NCI-H526 (cell line): Measurements from ENCODE around the gene SBF2.

Source experiments
- DNase-seq, 2 experiments: peaks; one replicate each; lab custom pipeline; 2025; lab: John Stamatoyannopoulos, UW

The SBF2 gene

DNA sequence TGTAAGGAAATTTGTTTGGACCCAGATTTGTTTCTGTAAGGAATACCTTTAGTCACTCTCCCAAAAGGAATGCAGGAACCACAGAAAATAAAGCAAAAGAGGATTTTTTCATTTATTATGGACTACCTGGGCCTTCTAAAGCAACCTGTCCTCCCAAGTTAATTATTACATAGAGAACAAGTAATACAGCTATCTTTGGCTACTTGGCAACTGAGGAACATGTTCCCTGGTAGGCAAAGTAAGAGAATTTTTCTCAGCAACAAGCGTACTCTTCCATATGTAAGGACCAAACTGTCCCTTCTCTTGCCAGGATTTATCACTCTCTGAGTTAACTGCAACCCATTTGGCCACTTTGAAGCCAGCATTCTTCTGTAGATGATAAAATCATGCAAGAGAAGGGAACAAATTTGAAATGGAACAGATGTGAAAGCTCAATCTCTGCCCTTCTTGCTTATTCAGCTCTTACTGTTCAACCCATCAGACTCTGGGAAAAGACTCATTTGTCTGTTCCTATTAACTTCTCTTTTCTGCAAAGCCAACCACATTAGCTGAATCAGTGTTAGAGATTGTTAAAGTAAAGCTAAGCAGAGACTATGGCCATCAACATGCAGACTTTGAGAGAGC, 440.0 kb downstream of the SBF2 start:
- no peak for DNase-seq

DNA sequence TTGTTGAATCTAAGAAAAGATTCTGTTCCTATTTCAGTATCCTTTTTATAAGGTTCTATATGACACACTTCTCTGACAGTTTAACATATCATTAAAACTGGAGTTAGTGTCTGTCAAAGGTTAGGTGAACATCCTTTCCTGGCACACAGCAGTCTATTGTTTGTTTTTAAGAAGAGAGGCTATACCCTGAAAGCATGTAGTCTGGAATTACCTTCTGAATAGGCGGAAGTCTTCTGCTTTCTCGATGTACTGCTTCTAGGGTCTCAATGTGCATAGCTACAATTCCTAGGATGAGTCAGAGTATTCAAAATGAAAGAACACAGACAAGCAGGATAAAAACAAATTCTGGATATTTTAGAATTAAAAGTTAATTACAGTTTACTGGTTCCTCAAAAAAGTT, 441.6 kb downstream of the SBF2 start:
- no peak for DNase-seq

DNA sequence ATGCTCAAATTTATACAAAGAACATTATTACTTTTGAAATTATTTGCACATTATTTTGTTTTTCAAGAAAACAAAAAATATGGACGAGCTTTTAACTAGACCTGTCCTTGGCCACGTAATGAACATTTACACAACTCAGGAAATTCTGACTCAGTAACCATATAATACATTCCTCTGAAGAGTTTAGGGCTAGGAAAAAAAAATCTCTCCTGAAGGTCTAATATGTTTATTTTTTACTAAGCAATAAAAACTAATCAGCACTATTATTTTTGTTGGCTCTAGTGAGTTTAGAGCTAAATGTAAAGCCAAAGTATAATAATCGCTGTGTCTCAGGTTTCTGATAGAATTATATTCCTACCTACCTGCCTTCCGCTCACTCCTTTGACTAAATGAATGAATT, 442.7 kb downstream of the SBF2 start:
- DNase-seq = no peak

DNA sequence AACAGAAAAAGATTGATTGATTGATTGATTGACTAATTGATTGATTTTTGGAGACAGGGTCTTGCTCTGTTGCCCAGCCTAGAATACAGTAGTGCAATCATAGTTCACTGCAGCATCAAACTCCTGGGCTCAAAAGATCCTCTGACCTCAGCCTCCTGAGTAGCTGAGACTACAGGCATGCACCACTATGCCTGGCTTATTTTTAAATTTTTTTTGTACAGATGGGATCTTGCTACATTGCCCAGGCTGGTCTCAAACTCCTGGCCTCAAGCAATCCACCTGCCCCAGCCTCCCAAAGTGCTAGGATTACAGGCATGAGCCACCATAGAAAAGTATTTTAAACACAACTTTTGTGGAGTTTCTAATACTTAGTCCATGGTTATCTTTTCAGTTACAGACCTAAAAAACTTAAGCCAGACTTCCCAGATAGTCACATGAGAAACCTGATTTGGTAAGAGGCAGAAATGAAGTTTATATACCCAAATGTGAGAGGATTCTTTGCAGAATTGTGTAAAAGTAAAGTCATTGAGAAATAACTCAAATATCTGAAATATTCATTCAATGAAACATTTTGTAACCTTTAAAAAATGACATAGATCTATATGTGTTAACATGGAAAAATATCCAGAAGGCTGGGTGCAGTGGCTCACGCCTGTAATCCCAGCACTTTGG, 443.7 kb downstream of the SBF2 start:
- no peak for DNase-seq

DNA sequence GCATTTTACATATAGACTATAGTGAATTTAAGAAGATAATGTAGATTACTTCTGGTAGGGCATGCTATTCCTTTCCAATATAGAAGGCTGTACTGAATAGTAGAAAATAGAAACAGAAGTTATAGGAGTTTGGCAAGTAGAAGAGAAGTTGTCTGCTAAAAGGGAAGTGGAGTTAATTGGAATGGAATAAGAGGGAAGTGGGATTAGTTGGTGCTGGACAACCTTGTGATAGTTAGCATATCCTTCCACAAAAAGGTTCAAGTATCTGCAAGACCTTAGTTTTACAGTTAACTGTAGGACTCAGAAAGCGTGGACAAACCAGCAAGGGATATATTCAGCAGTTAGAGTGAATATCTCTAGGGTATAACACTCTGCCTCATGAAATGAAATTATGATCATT, 444.6 kb downstream of the SBF2 start:
- no peak for DNase-seq

DNA sequence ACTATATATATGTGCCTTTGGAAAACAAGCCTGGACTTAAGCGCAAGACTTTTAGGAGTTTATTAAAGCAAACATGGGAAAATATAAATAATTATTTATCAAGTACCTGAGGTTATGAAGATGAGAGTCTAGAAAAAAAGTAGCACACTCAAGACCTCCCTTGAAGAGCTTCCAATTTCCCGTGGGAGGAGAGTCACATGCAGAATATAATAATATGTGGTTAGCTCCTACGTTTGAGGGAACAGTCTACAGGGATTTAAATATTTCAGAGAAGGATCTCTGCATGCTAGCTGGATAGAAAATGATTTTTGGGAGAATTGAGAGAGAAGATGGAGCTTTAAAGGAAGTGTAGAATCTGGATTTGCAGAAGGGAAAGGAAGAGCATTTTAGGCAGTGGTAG, 446.4 kb downstream of the SBF2 start:
- no peak for DNase-seq

DNA sequence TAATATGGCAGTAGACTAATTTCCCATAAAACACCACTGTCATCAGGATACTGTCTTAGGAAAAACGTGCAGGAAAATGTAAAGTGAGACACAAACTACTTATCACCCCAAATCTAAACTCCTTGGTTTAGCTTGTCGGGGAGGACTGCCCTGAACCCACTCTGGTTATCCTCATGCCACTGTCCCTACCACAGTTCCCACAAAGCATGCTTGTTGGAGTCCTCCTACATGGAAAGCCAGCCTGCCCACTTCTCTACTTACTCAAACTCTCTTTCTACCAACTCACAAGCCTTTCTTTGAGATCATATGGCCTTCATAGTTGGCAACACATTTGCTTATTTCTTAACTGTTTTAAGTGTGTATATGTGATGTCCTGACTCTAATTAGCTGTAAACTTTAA, 451.1 kb downstream of the SBF2 start:
- no peak for DNase-seq

DNA sequence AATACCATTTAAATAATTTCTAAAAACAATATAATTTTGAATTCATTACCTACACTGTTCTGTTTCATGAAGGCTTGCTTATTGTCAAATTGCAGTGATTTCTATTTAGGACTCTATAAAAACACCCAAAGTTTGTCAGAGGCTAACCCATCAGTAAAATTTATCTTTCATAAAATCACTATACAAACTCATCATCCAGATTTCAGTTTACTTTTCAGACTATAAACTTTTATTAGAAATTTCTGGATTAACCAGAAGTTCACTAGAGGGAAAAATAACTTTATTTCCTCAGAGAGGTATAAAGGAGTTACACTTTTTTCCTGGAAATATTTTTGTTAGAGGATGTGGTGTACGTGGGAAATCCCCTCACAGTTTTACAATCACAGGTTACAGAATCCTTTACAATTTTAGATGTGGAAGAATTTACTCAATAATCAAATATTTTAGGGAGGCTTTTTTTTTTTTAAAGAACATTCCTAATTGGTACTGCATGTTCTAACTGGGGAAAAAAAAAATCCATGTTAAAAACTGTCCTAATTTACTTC, 453.5 kb downstream of the SBF2 start:
- DNase-seq = no peak

DNA sequence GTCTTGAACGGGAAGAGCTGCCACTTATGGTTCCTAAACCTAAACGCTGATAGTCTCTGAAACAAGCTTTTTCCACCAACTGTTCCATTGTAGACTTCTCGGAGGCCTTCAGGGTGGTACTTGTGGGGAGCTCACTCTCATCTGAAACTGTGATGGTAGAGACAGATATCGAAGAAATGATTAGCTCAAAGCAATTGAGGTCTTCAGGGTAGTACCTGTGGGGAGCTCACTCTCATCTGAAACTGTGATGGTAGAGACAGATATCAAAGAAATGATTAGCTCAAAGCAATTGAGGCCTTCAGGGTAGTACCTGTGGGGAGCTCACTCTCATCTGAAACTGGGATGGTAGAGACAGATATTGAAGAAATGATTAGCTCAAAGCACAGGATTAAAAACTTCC, 454.5 kb downstream of the SBF2 start:
- no peak for DNase-seq

DNA sequence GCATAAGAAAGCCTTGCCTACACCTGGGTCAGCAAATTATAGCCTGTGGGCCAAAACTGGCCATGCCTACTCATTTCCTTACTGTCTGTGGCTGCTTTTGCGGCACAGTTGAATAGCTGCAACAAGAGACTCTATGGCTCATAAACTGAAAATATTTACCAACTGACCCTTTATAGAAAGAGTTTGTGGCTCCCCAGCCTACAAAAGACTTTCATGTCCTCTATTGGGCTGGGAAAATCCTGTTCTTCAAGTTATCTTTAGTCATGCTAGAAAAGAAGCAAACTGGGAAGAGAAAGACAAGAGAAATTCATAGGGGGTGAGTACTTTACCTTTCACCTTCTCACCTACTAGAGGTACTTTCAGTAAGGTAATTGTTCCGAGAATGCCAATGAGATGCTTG, 455.1 kb downstream of the SBF2 start:
- no peak for DNase-seq

DNA sequence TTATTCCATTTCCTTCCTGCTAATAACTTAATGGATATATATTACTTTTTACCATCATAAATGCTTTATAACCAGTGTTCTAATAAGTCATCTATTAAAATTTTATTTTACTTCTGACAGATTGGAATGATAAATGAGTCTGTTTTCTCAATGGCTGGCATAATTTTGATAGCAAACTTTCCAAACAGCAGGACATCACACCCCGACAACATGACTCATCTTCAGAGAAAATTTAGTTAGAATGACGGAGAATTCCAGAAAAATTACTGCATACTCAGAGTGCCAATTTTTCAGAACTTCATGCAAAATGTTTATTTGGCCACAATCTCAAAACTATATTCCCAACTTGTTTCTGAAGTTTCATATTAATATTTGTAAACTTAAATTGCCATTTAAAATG, 455.8 kb downstream of the SBF2 start:
- DNase-seq = no peak

DNA sequence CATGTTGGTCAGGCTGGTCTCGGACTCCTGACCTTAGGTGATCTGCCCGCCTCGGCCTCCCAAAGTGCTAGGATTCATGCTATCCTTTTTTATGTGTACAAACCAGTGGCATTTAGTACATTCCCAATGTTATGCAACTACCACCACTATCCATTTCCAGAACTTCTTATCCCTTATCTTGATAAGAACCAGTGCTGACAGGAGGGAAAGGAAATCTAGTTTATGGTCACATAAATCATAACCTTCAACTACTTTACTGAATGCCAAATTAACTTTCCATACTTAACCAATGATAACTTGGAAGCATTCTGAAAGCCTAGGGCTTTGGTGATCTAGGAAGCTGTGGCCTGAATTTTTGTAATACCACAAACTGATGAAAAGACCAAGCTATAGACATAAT, 459.7 kb downstream of the SBF2 start:
- DNase-seq = no peak

DNA sequence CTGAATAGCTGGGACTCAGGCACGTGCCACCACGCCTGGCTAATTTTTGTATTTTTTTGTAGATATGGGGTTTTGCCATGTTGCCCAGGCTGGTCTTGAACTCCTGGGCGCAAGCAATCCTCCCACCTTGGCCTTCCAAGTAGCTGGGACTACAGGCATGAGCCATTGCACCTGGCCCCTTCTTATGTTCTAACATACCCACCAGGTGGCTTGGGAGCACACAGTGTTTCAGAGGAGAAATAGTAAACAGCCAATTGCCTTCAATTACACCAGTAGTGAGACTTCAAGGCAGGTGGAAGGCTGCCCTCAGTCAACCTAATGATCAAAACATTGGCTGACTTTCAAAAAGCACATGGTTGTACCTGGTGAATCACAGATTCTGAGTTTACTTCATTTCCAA, 462.9 kb downstream of the SBF2 start:
- DNase-seq = no peak

DNA sequence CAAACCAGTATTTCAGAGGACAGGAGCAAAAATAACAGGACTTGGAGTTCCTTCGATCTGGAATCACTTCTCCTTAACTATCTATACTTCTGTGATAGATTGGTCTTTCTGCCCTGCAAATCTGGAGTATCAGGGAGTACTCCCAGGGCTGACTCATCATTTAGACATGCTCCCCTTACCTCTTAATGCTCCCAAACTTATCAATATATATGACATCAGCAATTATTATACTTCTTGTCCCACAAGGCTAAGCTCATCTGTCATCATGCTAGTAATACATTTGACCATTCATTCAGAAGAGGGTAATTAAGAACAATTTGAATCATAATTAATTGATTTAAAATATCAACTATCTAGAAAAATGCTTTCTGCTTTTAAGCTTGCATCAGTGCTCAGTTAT, 466.3 kb downstream of the SBF2 start:
- DNase-seq = no peak

DNA sequence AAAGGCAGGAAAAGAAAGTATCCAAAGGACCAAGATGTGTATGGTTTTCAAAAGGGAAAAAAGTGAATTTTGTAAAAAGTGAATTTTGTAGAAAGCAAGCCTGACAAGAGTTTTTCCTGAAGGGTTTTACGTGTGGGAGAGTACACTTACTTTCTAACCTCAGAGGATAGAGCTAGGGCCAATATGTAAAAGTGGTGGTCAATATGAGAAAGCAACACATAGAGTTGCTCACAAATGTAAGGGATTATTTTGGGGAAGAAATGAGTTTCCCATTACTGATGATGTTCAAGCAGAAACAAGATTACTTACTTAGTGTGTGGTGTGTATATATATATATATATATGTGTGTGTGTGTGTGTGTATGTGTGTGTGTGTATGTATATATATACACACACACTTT, 467.6 kb downstream of the SBF2 start:
- DNase-seq = no peak

DNA sequence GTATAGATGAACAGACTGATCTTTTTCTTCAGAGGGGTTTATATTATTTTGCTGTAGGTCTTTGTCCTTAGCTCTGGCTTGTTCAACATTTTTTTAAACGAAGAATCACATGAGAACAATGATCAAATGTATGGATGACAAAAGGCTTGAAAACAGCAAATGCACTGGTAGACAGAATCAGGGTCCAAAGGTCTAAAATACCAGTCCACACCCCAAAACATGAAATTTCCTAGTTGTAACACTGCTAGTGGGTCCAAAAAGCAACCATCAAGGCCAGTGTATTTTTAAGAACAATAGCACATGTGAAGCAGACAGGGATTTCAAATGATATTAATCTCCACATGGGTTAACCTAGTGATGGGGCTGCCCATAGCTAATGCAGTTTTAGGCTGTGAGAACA, 468.1 kb downstream of the SBF2 start:
- no peak for DNase-seq

DNA sequence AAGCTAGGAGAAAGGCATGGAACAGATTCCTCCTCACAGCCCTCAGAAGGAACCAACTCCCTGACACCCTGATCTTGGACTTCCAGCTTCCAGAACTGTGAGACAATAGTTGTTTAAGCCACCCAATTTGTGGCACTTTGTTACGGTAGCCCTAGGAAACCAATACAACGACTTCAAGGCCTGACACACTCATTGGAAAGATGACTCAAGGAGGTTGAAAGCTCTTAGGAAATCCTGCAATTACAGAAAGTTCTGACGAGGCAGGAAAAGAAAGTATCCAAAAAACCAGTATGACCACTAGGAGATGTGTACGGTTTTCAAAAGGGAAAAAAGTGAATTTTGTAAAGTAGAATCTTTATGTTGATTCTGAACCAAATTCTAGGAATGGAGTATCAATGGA, 468.7 kb downstream of the SBF2 start:
- no peak for DNase-seq

DNA sequence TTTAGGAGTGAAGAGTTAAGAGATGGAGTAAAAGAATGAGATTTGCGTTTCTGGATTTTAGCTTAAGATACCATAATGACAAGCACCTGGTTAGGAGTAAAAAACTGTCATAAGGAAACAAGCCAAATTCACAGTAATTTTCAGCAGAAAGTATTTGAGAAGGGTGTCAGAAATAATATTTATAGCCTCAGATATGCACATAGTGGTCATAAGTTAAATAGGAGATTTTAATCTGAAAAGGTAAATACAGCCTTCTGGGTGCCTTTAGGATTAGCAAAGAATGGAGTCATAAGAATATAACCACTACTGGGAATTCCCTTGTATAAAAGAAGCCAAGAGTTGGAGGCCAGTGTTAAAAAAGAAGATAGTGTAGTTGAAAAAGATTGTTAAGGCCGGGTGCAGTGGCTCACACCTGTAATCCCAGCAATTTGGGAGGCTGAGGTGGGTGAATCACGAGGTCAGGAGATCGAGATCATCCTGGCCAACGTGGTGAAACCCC, 470.1 kb downstream of the SBF2 start:
- no peak for DNase-seq

DNA sequence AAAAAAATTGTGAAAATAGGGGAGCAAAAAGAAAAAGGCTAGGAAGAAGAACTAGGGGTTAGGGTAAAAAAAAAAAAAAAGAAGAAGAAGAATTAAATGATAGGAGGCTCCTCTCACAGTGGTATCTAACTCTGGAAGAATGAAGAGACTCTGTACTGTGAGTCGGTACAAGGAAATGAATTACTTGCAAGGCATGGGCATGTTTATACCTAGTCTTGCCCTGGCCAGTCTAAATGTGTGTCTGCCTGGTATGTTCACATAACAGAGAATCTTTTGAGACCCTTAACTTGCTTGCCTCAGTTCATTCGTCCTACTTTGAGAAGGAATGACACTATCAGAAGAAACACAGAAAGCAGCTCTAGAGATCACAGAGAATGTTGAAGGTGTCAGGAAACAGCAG, 470.6 kb downstream of the SBF2 start:
- DNase-seq = no peak

DNA sequence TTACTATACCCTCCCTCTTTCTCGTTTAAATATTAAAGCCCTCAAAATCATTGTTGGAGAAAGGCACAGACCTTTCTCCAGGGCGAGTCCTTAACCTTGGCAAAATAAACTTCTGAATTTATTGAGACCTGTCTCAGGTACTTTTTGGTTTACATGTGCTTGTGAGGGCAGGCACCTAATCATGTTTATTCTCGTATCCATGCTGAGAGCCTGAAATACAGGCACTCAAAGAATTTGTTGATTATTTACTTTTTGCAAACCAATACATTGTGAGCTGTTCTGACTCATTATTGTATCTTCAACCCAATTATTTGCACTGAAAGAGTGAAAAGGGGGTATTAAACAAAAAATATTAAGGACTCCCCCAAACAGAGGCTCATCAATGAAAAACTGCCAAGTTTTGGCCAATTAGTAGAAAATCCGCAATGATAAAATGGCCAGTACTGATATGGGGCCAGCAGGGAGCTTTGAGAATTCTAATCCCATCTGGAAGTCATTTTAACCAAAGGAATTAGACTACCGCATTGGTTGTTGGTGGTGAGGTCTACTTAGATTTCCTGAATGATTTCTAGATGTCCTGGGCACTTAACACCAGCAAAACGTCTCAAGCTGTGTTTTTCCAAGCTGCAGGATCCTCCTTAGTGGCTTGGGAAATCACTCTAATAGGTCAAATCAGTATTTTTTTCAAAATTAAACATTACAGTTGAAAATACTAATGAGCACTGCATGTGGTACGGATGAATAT, 472.8 kb downstream of the SBF2 start:
- DNase-seq = no peak

DNA sequence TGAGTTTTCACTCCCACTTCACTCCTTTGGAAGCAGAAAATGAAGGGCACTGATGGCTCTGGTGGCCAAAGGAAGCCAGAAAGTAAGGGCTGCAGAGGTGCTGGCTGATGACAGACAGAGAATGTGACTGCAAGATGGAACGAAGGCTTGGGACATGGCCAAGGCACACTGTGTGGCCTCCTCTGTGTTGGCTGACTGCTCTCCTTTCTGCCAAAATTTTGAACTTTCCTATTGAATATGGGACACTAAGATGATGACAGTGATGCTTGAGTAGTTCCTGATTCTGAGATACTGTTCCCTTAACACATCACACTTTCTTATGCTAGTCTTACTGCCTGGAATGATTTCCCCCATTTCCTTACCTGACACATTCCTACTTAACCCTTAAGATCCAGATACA, 473.8 kb downstream of the SBF2 start:
- no peak for DNase-seq

DNA sequence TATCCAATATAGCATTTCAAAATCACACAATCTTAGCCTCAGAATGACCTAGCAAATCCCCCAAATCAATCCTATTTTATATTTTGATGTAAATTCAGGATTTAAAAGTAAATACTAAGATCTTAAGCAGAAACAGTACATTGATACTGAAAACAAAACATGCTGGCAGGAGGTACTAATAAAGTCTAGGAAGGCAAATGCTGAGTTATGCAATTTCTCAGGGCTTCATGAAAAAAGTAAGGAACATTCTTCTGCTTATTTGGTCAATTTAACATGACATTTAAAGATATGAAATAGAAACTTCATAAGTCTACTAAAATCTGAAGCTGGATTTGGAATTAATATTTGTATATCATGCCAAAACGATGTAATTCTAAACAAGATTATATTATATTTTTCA, 476.8 kb downstream of the SBF2 start:
- DNase-seq = no peak

DNA sequence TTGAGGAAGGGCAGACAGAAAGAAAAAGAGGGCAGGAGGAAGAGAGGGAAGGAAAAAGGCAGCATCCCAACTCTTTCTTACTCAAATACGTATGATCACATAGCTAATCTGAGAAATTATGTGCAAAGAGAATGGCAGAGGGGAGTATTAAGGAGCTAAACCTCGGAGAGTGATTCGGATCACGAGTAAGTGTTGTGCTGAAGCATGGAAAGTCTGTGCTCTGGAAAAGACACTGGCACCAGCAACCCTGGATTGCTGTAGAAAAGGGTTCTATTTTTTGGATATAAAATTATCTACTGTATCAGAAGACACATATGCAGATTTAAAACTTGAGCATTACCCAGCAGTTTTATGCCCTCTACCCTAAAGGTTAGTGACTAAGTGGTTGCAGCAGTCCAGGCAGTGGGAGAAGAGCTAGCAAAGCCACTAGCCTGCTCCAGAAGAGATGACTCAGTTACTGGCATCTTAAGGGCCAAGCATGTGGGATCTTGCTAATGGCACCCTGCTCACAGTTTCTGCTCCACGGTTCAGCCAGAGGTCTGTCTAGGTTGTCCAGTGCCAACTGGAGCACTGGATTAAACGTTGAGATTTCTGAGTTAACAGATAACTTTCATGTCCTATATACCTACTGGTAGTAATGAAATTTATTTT, 478.4 kb downstream of the SBF2 start:
- DNase-seq = no peak
